Endothelial cell of umbilical vein (primary cell): ENCODE data around the gene NAMPT. TPM values are rescaled to one million over a fixed set of nuclear protein-coding genes. Genes with fewer than 3 reads are reported as not detected.

Source experiments
- BruUV-seq: library from RNA; stranded (reverse); fragments of 400-500 nt; replicated peaks from 2 replicates; lab custom pipeline; 2021; lab: Mats Ljungman, UMichigan
- CTCF ChIA-PET: fragments of 300-600, 350-600 bp; sonication (Branson Sonifier 250); formaldehyde crosslinking; loops from one replicate; lab custom pipeline; 2021; ENCODE audit warnings: antibody characterized with exemption, inconsistent platforms; lab: Charles Lee
- POLR2A ChIA-PET: fragments of 300-600, 350-600 bp; sonication (Branson Sonifier 250); formaldehyde crosslinking; loops from one replicate; lab custom pipeline; 2021; ENCODE audit warnings: antibody characterized with exemption, inconsistent platforms; lab: Charles Lee
- DNase-seq: peaks from one replicate; pipeline ENCODE4 v3.0.0-alpha.2; 2011; ENCODE audit warnings: low read depth, low spot score
- FAIRE-seq: peaks from 2 replicates; lab custom pipeline; 2011; peaks lifted over from hg19 to GRCh38; lab: Jason Lieb, UNC
- H2AFZ ChIP-seq: 2 replicates; pipeline ENCODE4 v1.6.0; 2012; ENCODE audit warnings: low read depth, low read length, control low read depth, inconsistent platforms
- H3K27ac ChIP-seq: 2 replicates; pipeline ENCODE4 v1.5.1; 2011; ENCODE audit warnings: low read depth, mild to moderate bottlenecking, control low read depth, low read length, moderate library complexity; ENCODE audit not compliant: insufficient read depth
- H3K27me3 ChIP-seq, 2 experiments: 2 replicates each; pipeline versions ENCODE4 v1.6.0 to v1.6.1; 2011; ENCODE audit warnings: low read length in 2 of 2, mixed read lengths in 1 of 2; ENCODE audit not compliant: control insufficient read depth in 2 of 2, insufficient read depth in 2 of 2
- H3K36me3 ChIP-seq, 2 experiments: 2 replicates in 1 of 2; 3 replicates in 1 of 2; pipeline ENCODE4 v1.5.1; 2011; ENCODE audit warnings: low read length in 2 of 2, mild to moderate bottlenecking in 1 of 2, moderate library complexity in 1 of 2; ENCODE audit not compliant: control insufficient read depth in 2 of 2, insufficient read depth in 2 of 2; ENCODE audit errors: extremely low read depth in 1 of 2
- H3K4me1 ChIP-seq: 3 replicates; pipeline ENCODE4 v1.5.1; 2011; ENCODE audit warnings: mild to moderate bottlenecking, low read length; ENCODE audit not compliant: control insufficient read depth, insufficient read depth; ENCODE audit errors: extremely low read depth
- H3K4me2 ChIP-seq: 2 replicates; pipeline ENCODE4 v1.6.1; 2011; ENCODE audit warnings: low read length, control low read depth, mixed read lengths; ENCODE audit not compliant: insufficient read depth
- H3K4me3 ChIP-seq, 3 experiments: fragments of 200-600 bp in 1 of 3; sonication (generic), shearing (Covaris generic) in 1 of 3; replicated peaks in 1 of 3; 2 replicates each; pipeline ENCODE4 v1.5.1; 2011 to 2016; ENCODE audit warnings: control low read depth in 3 of 3, low read length in 3 of 3, mild to moderate bottlenecking in 2 of 3, inconsistent platforms in 1 of 3, low read depth in 1 of 3, moderate library complexity in 1 of 3; ENCODE audit not compliant: insufficient read depth in 1 of 3
- H3K79me2 ChIP-seq: 2 replicates; pipeline ENCODE4 v1.6.0; 2012; ENCODE audit warnings: low read length, inconsistent platforms; ENCODE audit not compliant: control insufficient read depth, insufficient read depth
- H3K9ac ChIP-seq: replicated peaks from 2 replicates; pipeline ENCODE3; 2011; ENCODE audit warnings: low read length, control low read depth; ENCODE audit not compliant: insufficient read depth; ENCODE audit errors: extremely low read depth
- H3K9me1 ChIP-seq: replicated peaks from 3 replicates; pipeline ENCODE4 v1.6.0; 2011; ENCODE audit warnings: mild to moderate bottlenecking, low read length; ENCODE audit not compliant: control insufficient read depth, insufficient read depth; ENCODE audit errors: extremely low read depth
- H3K9me3 ChIP-seq: replicated peaks from 2 replicates; pipeline ENCODE4 v1.5.1; 2012; ENCODE audit warnings: low read length, inconsistent platforms; ENCODE audit not compliant: control insufficient read depth, insufficient read depth
- H4K20me1 ChIP-seq: replicated peaks from 2 replicates; pipeline ENCODE3; 2011; ENCODE audit warnings: mild to moderate bottlenecking, low read length; ENCODE audit not compliant: control insufficient read depth, insufficient read depth; ENCODE audit errors: extremely low read depth
- EZH2 ChIP-seq: IDR thresholded peaks from 2 replicates; pipeline ENCODE4 v1.6.1; 2012; ENCODE audit warnings: borderline replicate concordance, low read depth, mild to moderate bottlenecking, moderate library complexity, low read length, inconsistent platforms; ENCODE audit not compliant: severe bottlenecking
- FOS ChIP-seq: IDR thresholded peaks from 2 replicates; pipeline ENCODE4 v1.6.1; 2011; ENCODE audit warnings: mild to moderate bottlenecking, low read length, moderate library complexity, borderline replicate concordance; ENCODE audit not compliant: insufficient read depth
- GATA2 ChIP-seq: IDR thresholded peaks from 2 replicates; pipeline ENCODE4 v1.7.0; 2011; ENCODE audit warnings: low read depth, mild to moderate bottlenecking, moderate library complexity, mixed read lengths, low read length; ENCODE audit not compliant: insufficient read length, insufficient read depth
- JUN ChIP-seq: IDR thresholded peaks from 2 replicates; pipeline ENCODE4 v1.6.1; 2011; ENCODE audit warnings: borderline replicate concordance, low read depth; ENCODE audit not compliant: insufficient read length, insufficient read depth
- MAX ChIP-seq: IDR thresholded peaks from 2 replicates; pipeline ENCODE4 v1.6.1; 2011; ENCODE audit not compliant: insufficient read depth, insufficient read length
- MYC ChIP-seq: IDR thresholded peaks from one replicate; pipeline ENCODE4 v1.6.1; 2011; ENCODE audit warnings: mild to moderate bottlenecking, low read depth, low read length
- POLR2A ChIP-seq: IDR thresholded peaks from 2 replicates; pipeline ENCODE4 v1.6.1; 2012; ENCODE audit warnings: low read depth, mild to moderate bottlenecking, control low read depth, low read length
- POLR2AphosphoS5 ChIP-seq: IDR thresholded peaks from 2 replicates; pipeline ENCODE4 v1.6.1; 2012; ENCODE audit warnings: low read depth, mild to moderate bottlenecking, control low read depth, low read length, moderate library complexity; ENCODE audit not compliant: insufficient read depth
- dilution Hi-C: fragments of 300-500 bp; cut with MboI; formaldehyde crosslinking; loops from one replicate; pipeline ENCODE4 v1.15.0; 2019; ENCODE audit warnings: low sequenced_read_pairs; ENCODE audit not compliant: extremely low pct_ligation_motif_present
- intact Hi-C: fragments of 100-400 bp; cut with micrococcal nuclease; formaldehyde crosslinking; loops from one replicate; pipeline ENCODE4 v1.10.0; 2022
- polyA plus RNA-seq, 4 experiments: library from polyadenylated mRNA; depleted of rRNA in 3 of 4; stranded (reverse) in 3 of 4; unstranded in 1 of 4; fragments of >200 nt; gene quantifications; 2 replicates each; pipeline versions ENCODE4 v1.2.1 to v1.2.3, GENCODE V29; 2011 to 2012; ENCODE audit warnings: missing spikeins in 1 of 4
- total RNA-seq: library from RNA; stranded (reverse); gene quantifications from 2 replicates; pipeline ENCODE4 v1.2.3, GENCODE V29; 2021
- TF ChIP-seq, protein P1 (sequence below), 2 donors: IDR thresholded peaks; 1 replicate in 1 of 2; 2 replicates in 1 of 2; pipeline ENCODE4 v1.5.1; 2011; ENCODE audit warnings: low read length in 2 of 2, mild to moderate bottlenecking in 2 of 2, moderate library complexity in 2 of 2, control low read depth in 1 of 2, inconsistent platforms in 1 of 2, low read depth in 1 of 2; ENCODE audit not compliant: insufficient read depth in 1 of 2; ENCODE audit errors: extremely low read depth in 1 of 2

The NAMPT gene
- total and polyA plus RNA-seq, 2 donors (not counting 3 experiments of a cell fraction or from before 2014, with no cell fraction given) = 17.5 to 133 TPM

DNA sequence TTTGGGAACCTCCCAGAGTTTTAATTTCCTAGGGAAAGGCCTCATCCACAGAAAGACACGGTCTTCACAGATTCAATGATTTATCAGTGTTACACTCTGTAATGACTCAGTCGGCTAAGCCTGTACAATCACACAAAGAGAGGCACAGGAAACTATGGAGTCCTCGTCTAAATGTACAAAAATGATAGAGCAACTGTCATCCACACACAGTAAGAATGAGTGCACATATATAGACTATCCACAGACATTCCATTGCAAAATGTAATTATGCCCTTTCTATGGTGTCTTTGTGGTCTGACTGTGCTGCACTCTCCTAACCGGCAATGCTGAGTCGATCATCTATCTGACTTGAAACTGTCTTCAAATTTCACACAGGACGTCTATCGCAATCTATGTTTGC lies 3.5 kb upstream of the NAMPT start:
- intact Hi-C loops = loop anchor here (5.0 kb wide), 2 partner anchors 79 to 789 kb away; no protein-coding TSS in a partner anchor
- dilution Hi-C loops = no loop called here
- CTCF ChIA-PET = interaction anchor here (1.0 kb wide), 1 partner anchor 174 kb away, joined by 4 read pairs; no protein-coding TSS in a partner anchor

More for the DNA sequence above, 3.5 kb upstream of the NAMPT start:
- no peaks in the 10 kb centered on the region for H3K9me1 ChIP-seq
- H3K9me3 ChIP-seq = no peaks in the 10 kb centered on the region
- no peak overlapping the region for H3K4me2 ChIP-seq
- BruUV-seq = no TSS peak
- peaks cover 12% of the 10 kb centered on the region for H3K79me2 ChIP-seq
- no peaks in the 10 kb centered on the region for H4K20me1 ChIP-seq
- no peak overlapping the region for H3K4me3 ChIP-seq
- H3K27me3 ChIP-seq = no peaks in the 10 kb centered on the region
- FAIRE-seq (no peak), DNase-seq (no peak)
- no peak overlapping the region for H3K9ac ChIP-seq
- H2AFZ ChIP-seq = no peak overlapping the region
- H3K4me1 ChIP-seq = peaks cover 9% of the 10 kb centered on the region
- H3K36me3 ChIP-seq = no peaks in the 10 kb centered on the region
- no peak for TF ChIP-seq FOS
- TF ChIP-seq JUN = no peak
- TF ChIP-seq GATA2 = no peak
- TF ChIP-seq EZH2 = no peak
- TF ChIP-seq, protein P1, sequence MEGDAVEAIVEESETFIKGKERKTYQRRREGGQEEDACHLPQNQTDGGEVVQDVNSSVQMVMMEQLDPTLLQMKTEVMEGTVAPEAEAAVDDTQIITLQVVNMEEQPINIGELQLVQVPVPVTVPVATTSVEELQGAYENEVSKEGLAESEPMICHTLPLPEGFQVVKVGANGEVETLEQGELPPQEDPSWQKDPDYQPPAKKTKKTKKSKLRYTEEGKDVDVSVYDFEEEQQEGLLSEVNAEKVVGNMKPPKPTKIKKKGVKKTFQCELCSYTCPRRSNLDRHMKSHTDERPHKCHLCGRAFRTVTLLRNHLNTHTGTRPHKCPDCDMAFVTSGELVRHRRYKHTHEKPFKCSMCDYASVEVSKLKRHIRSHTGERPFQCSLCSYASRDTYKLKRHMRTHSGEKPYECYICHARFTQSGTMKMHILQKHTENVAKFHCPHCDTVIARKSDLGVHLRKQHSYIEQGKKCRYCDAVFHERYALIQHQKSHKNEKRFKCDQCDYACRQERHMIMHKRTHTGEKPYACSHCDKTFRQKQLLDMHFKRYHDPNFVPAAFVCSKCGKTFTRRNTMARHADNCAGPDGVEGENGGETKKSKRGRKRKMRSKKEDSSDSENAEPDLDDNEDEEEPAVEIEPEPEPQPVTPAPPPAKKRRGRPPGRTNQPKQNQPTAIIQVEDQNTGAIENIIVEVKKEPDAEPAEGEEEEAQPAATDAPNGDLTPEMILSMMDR (IDR thresholded peaks at IDR 0.05; ENCODE audit: extremely low read depth in 1 of 2, insufficient read depth in 1 of 2, low read depth in 1 of 2, low read length in 2 of 2) = no peak
- TF ChIP-seq POLR2A = no peak
- no peak for TF ChIP-seq MYC
- TF ChIP-seq POLR2AphosphoS5 = no peak
- TF ChIP-seq MAX = no peak
- POLR2A ChIA-PET = no interaction called here
- no peak overlapping the region for H3K27ac ChIP-seq
